ENCODE data around the gene MTARC2.

The MTARC2 gene

GRCh38 chr1:220770245-220770913 is 22.3 kb downstream of the MTARC2 start:
- DNase-seq, result no peak

DNA sequence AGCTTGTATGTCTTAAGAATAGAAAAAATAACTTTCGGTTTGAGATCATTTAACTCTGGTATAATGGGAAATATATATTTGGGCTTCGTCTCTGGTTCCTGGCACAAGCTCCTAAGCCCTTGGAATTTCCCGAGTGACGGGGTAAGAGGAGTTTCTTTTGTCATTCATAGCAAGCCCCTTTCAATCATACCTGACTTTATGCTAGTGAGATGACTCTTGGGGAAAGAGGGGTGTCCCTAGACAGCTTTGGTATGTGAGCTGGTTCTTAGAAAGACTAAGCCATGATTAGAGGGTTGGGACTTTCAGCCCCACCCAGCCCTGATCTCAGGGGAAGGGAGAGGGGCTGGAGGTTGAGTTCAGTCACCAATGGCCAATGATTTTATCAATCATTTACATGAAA is 24.7 kb downstream of the MTARC2 start:
- DNase-seq, result no peak

GRCh38 chr1:220775240-220775853 is 27.2 kb downstream of the MTARC2 start:
- peak; percentile 41 for DNase-seq

DNA sequence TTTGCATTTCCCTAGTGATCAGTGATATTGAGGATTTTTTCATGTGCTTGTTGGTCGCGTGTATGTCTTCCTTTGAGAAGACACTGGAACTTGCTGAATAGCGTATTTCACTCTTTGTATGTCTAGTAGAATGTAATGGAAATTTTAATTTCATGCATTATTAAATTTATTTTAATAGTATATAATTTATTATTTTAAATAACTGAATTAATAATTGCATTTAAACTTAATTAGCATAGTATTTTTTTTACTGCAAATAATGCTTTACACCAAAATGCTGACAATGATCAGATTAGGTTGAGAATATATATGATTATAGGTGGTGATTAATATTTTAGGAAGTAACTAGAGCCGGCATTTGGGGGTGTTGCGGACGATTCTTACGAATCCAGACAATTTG is 28.1 kb downstream of the MTARC2 start:
- no peak for DNase-seq

GRCh38 chr1:220776720-220777326 is 28.7 kb downstream of the MTARC2 start:
- peak; percentile 68 for DNase-seq

DNA sequence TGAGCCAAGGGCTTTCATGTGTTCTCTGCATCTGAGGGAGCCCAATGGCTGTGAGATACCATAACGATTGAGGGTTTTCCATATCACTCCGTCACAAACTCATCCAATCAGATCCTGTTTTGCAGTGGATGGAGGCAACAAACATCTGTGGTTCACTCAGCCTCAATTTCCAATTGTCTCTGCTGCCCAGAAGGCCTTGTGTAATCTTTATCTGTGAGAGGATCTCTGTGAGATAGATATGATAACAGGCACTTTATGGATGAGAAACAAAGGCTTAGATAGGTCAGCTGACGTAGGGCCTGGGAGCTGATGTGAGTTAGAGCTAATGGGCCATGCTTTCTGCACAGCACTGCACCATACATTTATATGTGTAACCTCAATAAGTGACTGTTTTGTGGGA is 35.3 kb downstream of the MTARC2 start:
- DNase-seq, result no peak

DNA sequence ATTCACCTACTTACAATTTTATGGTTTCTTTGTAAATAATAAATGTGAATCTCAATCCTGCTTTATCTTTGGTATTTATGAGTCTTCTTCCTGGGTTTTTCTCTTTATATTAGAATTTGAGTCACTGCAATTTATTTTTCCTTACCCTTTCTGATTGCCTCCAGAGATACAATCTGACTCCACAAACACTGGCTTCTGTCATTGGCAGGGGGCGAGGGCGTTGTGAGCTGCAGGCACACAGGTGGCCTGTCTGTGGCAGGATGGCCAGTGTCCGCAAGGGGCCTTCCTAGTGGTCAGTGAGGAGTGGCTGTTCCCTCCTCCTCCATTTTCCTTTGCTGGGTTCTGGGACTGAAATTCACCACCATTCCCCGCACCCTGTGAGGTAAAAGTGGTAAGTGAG is 36.6 kb downstream of the MTARC2 start:
- DNase-seq, result no peak

DNA sequence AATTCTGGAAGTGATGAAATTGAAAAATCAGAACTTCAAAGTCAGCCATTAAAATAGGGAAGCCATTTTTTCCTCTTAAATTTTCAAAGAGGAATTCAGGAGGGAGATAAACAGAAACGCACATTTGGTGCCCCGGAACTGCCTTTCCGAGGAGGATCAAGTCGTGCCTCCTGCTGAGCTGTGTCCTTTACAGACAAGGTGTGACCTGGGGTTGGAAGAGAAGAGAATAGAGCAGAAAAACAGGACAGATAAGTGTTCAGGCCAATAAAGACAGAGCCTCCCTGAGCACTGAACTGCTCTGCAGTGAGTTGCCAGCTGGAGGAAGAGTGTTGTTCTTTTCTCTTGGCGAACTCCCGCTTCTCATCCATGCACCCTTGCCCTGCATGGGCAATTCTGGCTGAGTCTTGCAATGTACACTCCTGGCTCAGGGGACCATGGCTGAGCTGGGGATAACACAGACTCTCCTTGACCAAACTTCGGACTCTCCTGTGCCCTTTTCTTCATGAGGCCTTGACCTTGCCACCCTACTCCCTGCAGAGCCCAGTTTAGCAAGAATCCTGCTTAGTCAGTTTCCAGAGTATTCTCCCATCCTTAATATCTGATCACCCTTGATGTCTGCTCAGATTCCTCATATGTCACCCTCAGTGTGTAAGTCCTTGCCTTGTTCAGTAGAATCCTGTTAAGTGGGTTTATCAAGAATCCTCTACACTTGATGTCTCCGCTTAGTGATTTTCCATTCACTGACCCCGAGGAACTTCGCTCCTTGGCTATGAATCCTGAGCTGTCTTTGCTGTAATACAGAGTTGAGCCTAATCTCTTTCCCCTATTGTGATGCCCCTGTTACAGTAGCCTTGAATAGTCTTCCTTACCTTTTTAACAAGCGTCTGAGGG is 37.3 kb downstream of the MTARC2 start:
- no peak for DNase-seq

GRCh38 chr1:220786057-220786336 is 37.9 kb downstream of the MTARC2 start:
- no peak for DNase-seq

DNA sequence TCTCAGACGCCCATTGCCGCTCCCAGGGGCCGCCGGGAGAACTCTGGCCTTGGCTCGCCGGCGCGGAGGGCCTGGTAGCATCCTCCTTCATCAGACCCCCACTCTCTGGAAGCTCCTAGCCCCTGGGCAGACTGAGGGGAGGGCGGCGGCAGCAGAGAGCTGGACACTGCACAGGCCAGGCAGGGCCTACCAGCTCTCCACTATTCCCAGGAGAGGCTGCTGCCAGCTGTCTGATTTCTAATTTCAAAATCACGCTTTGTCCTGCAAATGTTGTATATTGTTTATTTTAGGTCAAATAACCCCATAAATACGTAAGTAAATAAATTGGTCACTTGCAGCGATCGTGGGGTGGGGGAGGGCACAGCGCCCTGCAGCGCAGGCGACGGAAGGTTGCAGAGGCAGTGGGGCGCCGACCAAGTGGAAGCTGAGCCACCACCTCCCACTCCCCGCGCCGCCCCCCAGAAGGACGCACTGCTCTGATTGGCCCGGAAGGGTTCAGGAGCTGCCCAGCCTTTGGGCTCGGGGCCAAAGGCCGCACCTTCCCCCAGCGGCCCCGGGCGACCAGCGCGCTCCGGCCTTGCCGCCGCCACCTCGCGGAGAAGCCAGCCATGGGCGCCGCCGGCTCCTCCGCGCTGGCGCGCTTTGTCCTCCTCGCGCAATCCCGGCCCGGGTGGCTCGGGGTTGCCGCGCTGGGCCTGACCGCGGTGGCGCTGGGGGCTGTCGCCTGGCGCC is 38.4 kb downstream of the MTARC2 start, which contains the start of gene MTARC1:
TSS of gene MTARC1 (plus strand) at position 577 of the 732 bp plus-strand sequence. CDS start at position 609, 32 bp downstream.
- no peak for DNase-seq

GRCh38 chr1:220787069-220787619 is 39.0 kb downstream of the MTARC2 start:
- no peak for DNase-seq

GRCh38 chr1:220788900-220789299 is 40.8 kb downstream of the MTARC2 start:
- no peak for DNase-seq

DNA sequence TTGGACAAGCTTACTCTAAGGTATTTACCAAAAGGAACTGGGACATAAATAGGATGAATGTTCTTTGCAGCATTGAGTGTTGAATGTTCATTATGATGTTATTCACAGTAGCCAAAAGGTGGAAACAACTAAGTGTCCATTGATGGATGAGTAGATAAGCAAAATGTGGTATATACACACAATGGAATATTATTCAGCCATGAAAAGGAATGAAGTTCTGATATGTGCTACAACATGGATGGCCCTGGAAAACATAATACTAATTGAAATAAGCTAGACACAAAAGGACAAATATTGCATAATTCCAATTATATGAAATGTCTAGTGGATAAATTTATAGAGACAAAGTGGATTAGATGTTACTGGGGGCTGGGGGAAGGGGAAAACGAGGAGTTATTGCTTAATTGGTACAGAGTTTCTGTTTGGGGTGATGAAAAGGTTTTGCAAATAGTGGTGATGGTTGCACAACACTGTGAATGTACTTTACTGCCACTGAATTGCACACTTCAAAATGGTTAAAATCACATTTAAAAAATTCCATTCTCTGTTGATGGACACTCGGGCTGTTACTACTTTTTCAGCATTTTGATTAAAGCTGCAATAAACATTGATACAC is 41.5 kb downstream of the MTARC2 start:
- DNase-seq, result no peak

GRCh38 chr1:220791285-220791684 is 43.2 kb downstream of the MTARC2 start:
- no peak for DNase-seq

- DNase-seq, result no peak
Measured at GRCh38 chr1:220791956-220792355, 43.8 kb downstream of the MTARC2 start.

- no peak for DNase-seq
Measured at GRCh38 chr1:220796530-220796929, 48.4 kb downstream of the MTARC2 start.

DNA sequence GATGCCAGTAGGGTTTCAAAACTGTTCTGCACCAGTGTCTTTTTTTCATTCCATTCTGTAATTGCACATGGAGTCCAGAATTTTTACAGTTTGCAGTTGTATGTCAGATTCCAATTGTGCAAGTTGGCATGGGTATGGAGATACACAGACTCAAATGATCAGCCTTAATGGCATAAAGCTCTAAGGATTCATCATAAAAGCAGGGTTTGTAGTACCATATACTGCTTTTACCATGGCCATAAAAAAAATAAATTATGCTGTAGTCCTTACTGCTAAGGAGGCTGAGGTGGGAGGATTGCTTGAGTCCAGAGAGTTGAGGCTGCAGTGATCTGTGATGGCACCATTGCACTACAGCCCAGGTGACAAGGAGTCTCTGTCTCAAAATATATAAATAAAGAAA is 48.9 kb downstream of the MTARC2 start:
- DNase-seq, result no peak

- no peak for DNase-seq
Measured at GRCh38 chr1:220797553-220797952, 49.4 kb downstream of the MTARC2 start.

DNA sequence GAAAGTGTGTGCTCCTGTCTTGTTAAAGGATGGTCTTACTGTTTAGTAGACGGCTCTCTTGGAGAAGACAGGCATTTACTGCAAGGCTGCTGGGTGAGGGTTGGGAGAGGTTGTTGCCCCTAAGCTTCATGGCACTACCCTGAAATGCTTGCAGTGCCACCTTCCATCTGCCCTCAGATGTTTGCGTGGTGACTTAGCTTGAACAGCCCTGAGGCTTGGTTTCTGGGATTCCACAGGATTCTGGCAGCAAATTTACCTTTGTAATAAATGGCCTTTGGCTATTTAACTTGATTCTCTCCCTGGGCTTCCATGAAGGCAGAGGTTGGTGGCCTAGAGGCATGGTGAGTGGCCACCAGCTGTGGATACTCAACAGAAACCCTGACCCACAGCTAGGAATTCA is 50.2 kb downstream of the MTARC2 start:
- no peak for DNase-seq

GRCh38 chr1:220800262-220800661 is 52.1 kb downstream of the MTARC2 start:
- no peak for DNase-seq

GRCh38 chr1:220803401-220804201 is 55.5 kb downstream of the MTARC2 start:
- DNase-seq, result peak; percentile 15
